ENCODE results near the gene MRPL54.

Gene MRPL54

GRCh38 chr19:3773814-3774515 lies 11.5 kb downstream of the MRPL54 start:
- no peak for TF ChIP-seq CTCF (IDR thresholded peaks at IDR 0.05)

- no peak for TF ChIP-seq CTCF (IDR thresholded peaks at IDR 0.05)
These were observed 12.3 kb downstream of the MRPL54 start for GRCh38 chr19:3774621-3775373.

- TF ChIP-seq CTCF (IDR thresholded peaks at IDR 0.05), result no peak
These were observed 12.9 kb downstream of the MRPL54 start for GRCh38 chr19:3775374-3775711.

GRCh38 chr19:3775831-3776230 lies 13.3 kb downstream of the MRPL54 start:
- no peak for TF ChIP-seq CTCF (IDR thresholded peaks at IDR 0.05)

GRCh38 chr19:3776479-3777040 lies 14.1 kb downstream of the MRPL54 start:
- no peak for TF ChIP-seq CTCF (IDR thresholded peaks at IDR 0.05)

GRCh38 chr19:3778104-3778867 lies 15.8 kb downstream of the MRPL54 start:
- no peak for TF ChIP-seq CTCF (IDR thresholded peaks at IDR 0.05)

GRCh38 chr19:3778899-3779723 lies 16.6 kb downstream of the MRPL54 start:
- TF ChIP-seq CTCF (IDR thresholded peaks at IDR 0.05), result no peak
